Lower leg skin (tissue), 4 donors: ENCODE results near the gene C14orf93. TPM values are rescaled to one million over a fixed set of nuclear protein-coding genes. Genes with fewer than 3 reads are reported as not detected.

Source experiments
- DNase-seq, 2 donors: peaks; one replicate each; pipeline ENCODE4 v3.0.0-alpha.2; 2019; ENCODE audit warnings: low spot score in 2 of 2
- H3K4me3 ChIP-seq: fragments of 200-600 bp; sonication (generic); 2 replicates; pipeline ENCODE4 v1.5.1; 2017; ENCODE audit warnings: mild to moderate bottlenecking, low read depth; ENCODE audit not compliant: poor library complexity, severe bottlenecking
- CTCF ChIP-seq, 3 donors: fragments of 450-650 bp; IDR thresholded peaks; one replicate each; pipeline ENCODE4 v1.5.1; 2016; ENCODE audit warnings: antibody characterized with exemption in 3 of 3, mild to moderate bottlenecking in 3 of 3, moderate library complexity in 2 of 3
- POLR2A ChIP-seq, 2 donors: fragments of 450-650 bp; IDR thresholded peaks; one replicate each; pipeline ENCODE4 v1.6.1; 2016 to 2017; ENCODE audit warnings: antibody characterized with exemption in 2 of 2, mild to moderate bottlenecking in 1 of 2, moderate library complexity in 1 of 2
- WGBS, 2 donors: methylation state at CpG; one replicate each; pipeline ENCODE4 v1.1.5; 2018; 5-methylcytosine and 5-hydroxymethylcytosine counted together
- intact Hi-C: fragments of 100-400 bp; cut with DNase I; formaldehyde crosslinking; loops from one replicate; pipeline ENCODE4 v1.15.0; 2023; ENCODE audit warnings: low total_unique reads
- total RNA-seq, 4 donors: library from RNA; depleted of rRNA; stranded (reverse); fragments of >200 nt; gene quantifications; one replicate each; pipeline ENCODE4 v1.1.0, GENCODE V29; 2016

The C14orf93 gene
- 10 to 100 TPM; 16.9 to 29.6 (median 23.2) TPM for total RNA-seq

DNA sequence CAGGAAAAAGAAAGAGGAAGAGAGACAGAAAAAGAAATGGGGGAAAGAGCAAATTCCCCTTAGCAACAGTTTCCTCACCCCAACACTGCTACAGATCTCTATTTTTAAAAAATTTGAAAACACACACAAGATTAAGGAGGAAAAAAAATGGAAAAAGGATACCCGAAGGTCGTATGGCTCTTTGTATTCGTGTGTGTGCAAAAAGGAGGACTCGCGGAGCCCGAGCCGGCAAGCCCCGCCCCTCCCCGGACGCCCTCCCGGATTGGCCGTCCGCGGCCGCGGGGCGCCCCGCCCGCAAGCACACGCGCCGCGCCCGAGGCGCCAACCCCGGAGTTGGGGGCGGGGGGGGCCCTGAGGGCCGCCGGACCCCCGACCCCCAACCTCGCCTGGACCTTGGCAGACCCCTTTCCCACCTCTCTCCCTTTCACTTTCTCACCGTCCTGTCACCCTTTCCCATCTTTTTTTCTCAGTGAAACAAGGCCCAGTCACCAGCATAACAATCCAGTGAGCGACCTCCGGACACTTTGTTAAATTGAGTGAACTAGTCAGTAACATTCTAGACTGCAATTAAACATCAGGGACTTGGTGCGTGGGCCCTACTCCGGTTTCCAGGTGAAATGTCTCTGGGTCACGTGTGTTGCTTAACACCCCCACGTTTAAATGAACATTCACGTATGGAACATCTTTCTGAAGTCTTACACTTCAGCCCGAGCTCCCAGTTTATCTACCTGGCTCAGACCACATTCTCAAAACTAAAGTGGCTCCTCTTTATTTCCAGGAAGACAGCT lies at the start of gene C14orf93:
TSS of gene C14orf93 (minus strand) at position 205 of the 788 bp plus-strand sequence. CDS start 11,120 bp downstream, outside the sequence.
- intact Hi-C loops = no loop called here
- DNase-seq = peak; percentile 71 to 97
- TF ChIP-seq POLR2A (IDR thresholded peaks at IDR 0.05) (no peak), CTCF (IDR thresholded peaks at IDR 0.05) (no peak)
- 1 to 2% methylated on average over 40 of the region's 40 CpGs for WGBS, 2 donors
- peak within 1 kb of the TSS; percentile 28 for H3K4me3 ChIP-seq

- no peak overlapping the region for H3K4me3 ChIP-seq
- WGBS, 2 donors = 90% methylated on average over 32 of the region's 32 CpGs
- intact Hi-C loops = loop anchor here (2.0 kb wide), 1 partner anchor 72 kb away; no protein-coding TSS in a partner anchor
- peak in 1 of 2 donors; percentile 85 for DNase-seq
- no peak for TF ChIP-seq POLR2A (IDR thresholded peaks at IDR 0.05)
- TF ChIP-seq CTCF (IDR thresholded peaks at IDR 0.05) = no peak
Measured at GRCh38 chr14:23058654-23059504, 48.9 kb upstream of the C14orf93 start.

- TF ChIP-seq CTCF (IDR thresholded peaks at IDR 0.05) = peak in 1 of 3 donors; percentile 89
- TF ChIP-seq POLR2A (IDR thresholded peaks at IDR 0.05) = no peak
- peak; percentile 80 to 98 for DNase-seq
- H3K4me3 ChIP-seq = peak overlapping the region; percentile 52
- intact Hi-C loops = loop anchor here (2.0 kb wide), 1 partner anchor 71 kb away; no protein-coding TSS in a partner anchor
- 1 to 2% methylated on average over 16 to 23 of the region's 51 CpGs for WGBS, 2 donors
Measured at GRCh38 chr14:23057757-23058653, 48.1 kb upstream of the C14orf93 start.

DNA sequence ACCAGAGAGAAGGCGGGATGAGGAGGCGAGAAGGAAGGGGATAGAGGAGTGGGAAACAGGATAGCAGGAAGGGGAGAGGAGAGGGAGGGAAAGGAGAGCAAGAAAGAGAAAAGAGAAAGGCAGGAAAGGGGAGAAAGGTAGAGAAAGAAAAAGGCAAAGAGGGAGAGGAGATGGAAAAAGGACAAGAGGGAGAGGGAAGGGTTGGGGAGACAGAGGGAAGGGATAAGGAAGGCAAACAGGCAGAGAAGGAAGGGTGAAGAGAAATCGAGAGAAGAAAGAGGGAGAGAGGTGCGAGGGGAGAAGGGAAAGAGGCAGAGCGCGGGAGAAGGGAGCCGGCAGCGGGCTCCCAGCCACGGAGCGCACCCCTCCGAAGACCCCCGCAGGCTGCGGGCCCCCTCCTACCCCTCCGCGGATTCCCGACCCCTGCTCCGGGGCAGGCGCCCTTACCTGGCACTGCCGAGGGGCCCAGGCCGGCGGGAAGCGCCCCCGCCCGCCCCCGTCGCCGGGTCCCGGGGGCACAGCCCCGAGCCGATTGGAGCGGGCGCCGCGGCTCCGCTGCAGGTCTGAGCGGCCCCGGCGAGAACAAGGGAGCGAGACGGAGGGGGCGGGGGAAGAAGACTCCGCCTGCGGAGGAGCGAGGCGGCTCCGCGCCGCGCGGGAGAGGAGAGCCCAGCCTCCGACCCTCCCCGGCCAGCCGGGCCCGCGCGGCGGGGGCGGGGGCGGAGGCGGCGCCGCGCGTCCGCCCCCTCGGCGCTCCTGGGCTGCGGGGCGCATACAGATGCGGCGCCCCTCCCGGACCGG lies 47.2 kb upstream of the C14orf93 start, which contains the start of gene CDH24:
TSS of gene CDH24 (minus strand) at position 565 of the 801 bp plus-strand sequence. CDS start 1,787 bp downstream, outside the sequence.
- WGBS, 2 donors = 4 to 7% methylated on average over 24 to 32 of the region's 73 CpGs
- no peak for TF ChIP-seq POLR2A (IDR thresholded peaks at IDR 0.05)
- peak in 1 of 3 donors; percentile 38 for TF ChIP-seq CTCF (IDR thresholded peaks at IDR 0.05)
- intact Hi-C loops = no loop called here
- peak; percentile 47 to 93 for DNase-seq
- peak within 1 kb of the TSS; percentile 52 for H3K4me3 ChIP-seq
